ENCODE measurements around the gene SSBP4. TPM values are rescaled to one million over a fixed set of nuclear protein-coding genes. Genes with fewer than 3 reads are reported as not detected.

SSBP4 gene
- total RNA-seq, 1 donor from 2014 or later = 233 TPM

GRCh38 chr19:18442941-18443340, 23.7 kb downstream of the SSBP4 start:
- DNase-seq (ENCODE audit: low spot score in 2 of 2) = no peak
- Histone ChIP-seq H3K27me3 (no peaks in the 10 kb centered on the region), H3K27ac (no peak overlapping the region), H3K4me3 (no peak overlapping the region), H3K36me3 (peaks cover 38 to 49% of the 10 kb centered on the region in 2 donors), H3K4me1 (peaks cover 7 to 14% of the 10 kb centered on the region in 2 donors), H3K9me3 (no peaks in the 10 kb centered on the region)
- no peak for TF ChIP-seq CTCF (IDR thresholded peaks at IDR 0.05)
- intact Hi-C loops (cut with DNase I) = no loop called here

GRCh38 chr19:18443406-18443805, 24.2 kb downstream of the SSBP4 start:
- Histone ChIP-seq H3K4me1 (peaks cover 4 to 10% of the 10 kb centered on the region in 2 donors), H3K36me3 (peaks cover 41 to 53% of the 10 kb centered on the region in 2 donors), H3K27ac (no peak overlapping the region), H3K4me3 (no peak overlapping the region), H3K27me3 (no peaks in the 10 kb centered on the region), H3K9me3 (no peaks in the 10 kb centered on the region)
- intact Hi-C loops (cut with DNase I) = no loop called here
- no peak for DNase-seq (ENCODE audit: low spot score in 2 of 2)
- TF ChIP-seq CTCF (IDR thresholded peaks at IDR 0.05) = no peak

- Histone ChIP-seq H3K27me3 (no peaks in the 10 kb centered on the region), H3K4me3 (no peak overlapping the region), H3K36me3 (peaks cover 45 to 58% of the 10 kb centered on the region in 2 donors), H3K9me3 (no peaks in the 10 kb centered on the region), H3K4me1 (peaks cover 3 to 5% of the 10 kb centered on the region in 2 donors), H3K27ac (no peak overlapping the region)
- intact Hi-C loops (cut with DNase I) = no loop called here
- no peak for TF ChIP-seq CTCF (IDR thresholded peaks at IDR 0.05)
- DNase-seq (ENCODE audit: low spot score in 2 of 2) = no peak
Measured at GRCh38 chr19:18443831-18444230, 24.6 kb downstream of the SSBP4 start.

- intact Hi-C loops (cut with DNase I) = no loop called here
Measured at GRCh38 chr19:18444513-18444912, 25.3 kb downstream of the SSBP4 start.

GRCh38 chr19:18445262-18445948, 26.2 kb downstream of the SSBP4 start:
- TF ChIP-seq CTCF (IDR thresholded peaks at IDR 0.05) = no peak
- Histone ChIP-seq H3K4me1 (no peaks in the 10 kb centered on the region), H3K27ac (no peak overlapping the region), H3K36me3 (peaks cover 61 to 73% of the 10 kb centered on the region in 2 donors), H3K4me3 (no peak overlapping the region), H3K9me3 (no peaks in the 10 kb centered on the region), H3K27me3 (no peaks in the 10 kb centered on the region)
- no peak for DNase-seq (ENCODE audit: low spot score in 2 of 2)
- intact Hi-C loops (cut with DNase I) = no loop called here

More at GRCh38 chr19:18444513-18444912, 25.3 kb downstream of the SSBP4 start:
- Histone ChIP-seq H3K27me3 (no peaks in the 10 kb centered on the region), H3K4me3 (no peak overlapping the region), H3K9me3 (no peaks in the 10 kb centered on the region), H3K27ac (no peak overlapping the region), H3K36me3 (peaks cover 52 to 64% of the 10 kb centered on the region in 2 donors), H3K4me1 (no peaks in the 10 kb centered on the region)
- TF ChIP-seq CTCF (IDR thresholded peaks at IDR 0.05) = no peak
- no peak for DNase-seq (ENCODE audit: low spot score in 2 of 2)
